ENCODE measurements around the gene TMEM9B.

- TF ChIP-seq MAX (IDR thresholded peaks at IDR 0.05) (no peak), CTCF (IDR thresholded peaks at IDR 0.05) (no peak), NR3C1 (IDR thresholded peaks at IDR 0.05) (no peak), POLR2A (IDR thresholded peaks at IDR 0.05; ENCODE audit: low read length) (no peak), RCOR1 (IDR thresholded peaks at IDR 0.05; ENCODE audit: low read depth, low read length) (no peak), REST (IDR thresholded peaks at IDR 0.05) (no peak), EP300 (IDR thresholded peaks at IDR 0.05) (no peak), POLR2AphosphoS2 (conservative IDR thresholded peaks at IDR 0.05; ENCODE audit: low read length) (no peak), USF2 (IDR thresholded peaks at IDR 0.05) (no peak), JUN (IDR thresholded peaks at IDR 0.05) (no peak), BHLHE40 (IDR thresholded peaks at IDR 0.05; ENCODE audit: low read depth, low read length) (no peak), RARB (CRISPR knock-in tag; IDR thresholded peaks at IDR 0.05) (no peak), HOXA7 (CRISPR knock-in tag; IDR thresholded peaks at IDR 0.05) (no peak), RFX5 (IDR thresholded peaks at IDR 0.05) (no peak)
These were observed 58.6 kb downstream of the TMEM9B start for GRCh38 chr11:8905528-8906165.

All from A549 (cell line).